Esophagus (tissue), 2 donors: ENCODE data around the gene PYDC1. TPM values are rescaled to one million over a fixed set of nuclear protein-coding genes. Genes with fewer than 3 reads are reported as not detected.

Source experiments
- H3K27ac ChIP-seq, 2 donors: one replicate each; pipeline ENCODE4 v1.5.1; 2013; ENCODE audit warnings: low read depth in 2 of 2, mild to moderate bottlenecking in 2 of 2, inconsistent platforms in 1 of 2, low read length in 1 of 2, moderate library complexity in 1 of 2
- H3K27me3 ChIP-seq, 2 donors: one replicate each; pipeline ENCODE4 v1.6.1; 2013; ENCODE audit warnings: low read length in 2 of 2, control low read depth in 1 of 2, mild to moderate bottlenecking in 1 of 2; ENCODE audit not compliant: insufficient read depth in 2 of 2, control insufficient read depth in 1 of 2
- H3K36me3 ChIP-seq, 2 donors: one replicate each; pipeline ENCODE4 v1.6.1; 2013; ENCODE audit warnings: low read length in 1 of 2; ENCODE audit not compliant: control insufficient read depth in 2 of 2, insufficient read depth in 2 of 2
- H3K4me1 ChIP-seq, 2 donors: one replicate each; pipeline ENCODE4 v1.6.1; 2013; ENCODE audit warnings: low read length in 1 of 2; ENCODE audit not compliant: control insufficient read depth in 2 of 2, insufficient read depth in 2 of 2
- H3K4me3 ChIP-seq, 2 donors: one replicate each; pipeline ENCODE4 v1.5.1; 2013; ENCODE audit warnings: low read length in 2 of 2, mild to moderate bottlenecking in 2 of 2, low read depth in 1 of 2, moderate library complexity in 1 of 2
- H3K9me3 ChIP-seq, 2 donors: one replicate each; pipeline ENCODE4 v1.6.1; 2013; ENCODE audit warnings: mild to moderate bottlenecking in 2 of 2, low read depth in 1 of 2, low read length in 1 of 2, moderate library complexity in 1 of 2; ENCODE audit not compliant: control insufficient read depth in 2 of 2, insufficient read depth in 1 of 2
- whole genome bisulfite sequencing, 2 donors: extraction: QIAGEN DNeasy Blood & Tissue Kit; methylation state at CpG; one replicate each; pipeline ENCODE4 v1.1.7; 2013; 5-methylcytosine and 5-hydroxymethylcytosine counted together
- polyA plus RNA-seq, 2 donors: library from polyadenylated mRNA; stranded (reverse); fragments of 200-250 nt; gene quantifications; one replicate each; pipeline ENCODE4 v1.2.3, GENCODE V29; 2013
- donor health status: healthy with polysubstance abuse.
- donor health status: Bipolar disorder and iron deficiency.

PYDC1 gene
- not detected for polyA plus RNA-seq

- H3K4me3 ChIP-seq = peak within 1 kb of the TSS; percentile 10 to 25
- WGBS, 2 donors = 4% methylated on average over 47 to 52 of the region's 52 CpGs
- H3K27ac ChIP-seq = no peak within 1 kb of the TSS
- H3K27me3 ChIP-seq = peaks cover 0 to 21% of the 10 kb centered on the region in 2 donors
- H3K4me1 ChIP-seq = peaks cover 8 to 28% of the 10 kb centered on the region in 2 donors
- no peaks in the 10 kb centered on the region for H3K36me3 ChIP-seq
- H3K9me3 ChIP-seq = no peaks in the 10 kb centered on the region
Measured at GRCh38 chr16:31216422-31217135, at the start of gene PYDC1. PYDC1 (minus strand) TSS chr16:31217135; CDS start chr16:31217028, 107 bp downstream.

GRCh38 chr16:31265329-31266245 is 48.7 kb upstream of the PYDC1 start:
- no peaks in the 10 kb centered on the region for H3K9me3 ChIP-seq
- no peak overlapping the region for H3K27ac ChIP-seq
- 42 to 43% methylated on average over 20 of the region's 20 CpGs for WGBS, 2 donors
- no peaks in the 10 kb centered on the region for H3K36me3 ChIP-seq
- peaks cover 0 to 5% of the 10 kb centered on the region in 2 donors for H3K4me1 ChIP-seq
- no peaks in the 10 kb centered on the region for H3K27me3 ChIP-seq
- H3K4me3 ChIP-seq = no peak overlapping the region

GRCh38 chr16:31262084-31262483 is 45.1 kb upstream of the PYDC1 start:
- Histone ChIP-seq H3K27ac (no peak overlapping the region), H3K36me3 (no peaks in the 10 kb centered on the region), H3K4me1 (peaks cover 0 to 5% of the 10 kb centered on the region in 2 donors), H3K4me3 (no peak overlapping the region), H3K9me3 (no peaks in the 10 kb centered on the region), H3K27me3 (no peaks in the 10 kb centered on the region)
- 83 to 86% methylated on average over 3 of the region's 3 CpGs for WGBS, 2 donors

- WGBS, 2 donors = 53 to 55% methylated on average over 14 of the region's 14 CpGs
- Histone ChIP-seq H3K4me1 (no peaks in the 10 kb centered on the region), H3K27ac (no peak overlapping the region), H3K27me3 (no peaks in the 10 kb centered on the region), H3K36me3 (no peaks in the 10 kb centered on the region), H3K9me3 (no peaks in the 10 kb centered on the region), H3K4me3 (no peak overlapping the region)
Measured at GRCh38 chr16:31260136-31260931, 43.4 kb upstream of the PYDC1 start.

GRCh38 chr16:31258366-31258765 is 41.4 kb upstream of the PYDC1 start:
- no peaks in the 10 kb centered on the region for H3K9me3 ChIP-seq
- H3K4me1 ChIP-seq = no peaks in the 10 kb centered on the region
- no peak overlapping the region for H3K4me3 ChIP-seq
- no peaks in the 10 kb centered on the region for H3K36me3 ChIP-seq
- 87 to 88% methylated on average over 4 of the region's 4 CpGs for WGBS, 2 donors
- H3K27ac ChIP-seq = no peak overlapping the region
- H3K27me3 ChIP-seq = no peaks in the 10 kb centered on the region

- WGBS, 2 donors = 81 to 84% methylated on average over 8 of the region's 8 CpGs
- H3K27ac ChIP-seq = no peak overlapping the region
- H3K27me3 ChIP-seq = no peaks in the 10 kb centered on the region
- no peaks in the 10 kb centered on the region for H3K9me3 ChIP-seq
- H3K4me3 ChIP-seq = no peak overlapping the region
- H3K4me1 ChIP-seq = peaks cover 0 to 4% of the 10 kb centered on the region in 2 donors
- no peaks in the 10 kb centered on the region for H3K36me3 ChIP-seq
Measured at GRCh38 chr16:31256466-31256865, 39.5 kb upstream of the PYDC1 start.

- Histone ChIP-seq H3K9me3 (no peaks in the 10 kb centered on the region), H3K36me3 (no peaks in the 10 kb centered on the region), H3K4me3 (no peak overlapping the region), H3K4me1 (peaks cover 0 to 4% of the 10 kb centered on the region in 2 donors), H3K27ac (no peak overlapping the region), H3K27me3 (no peaks in the 10 kb centered on the region)
- 35 to 50% methylated on average over 5 of the region's 5 CpGs for WGBS, 2 donors
Measured at GRCh38 chr16:31253642-31254045, 36.7 kb upstream of the PYDC1 start.

- H3K4me1 ChIP-seq = peaks cover 0 to 7% of the 10 kb centered on the region in 2 donors
- no peak overlapping the region for H3K27ac ChIP-seq
- H3K9me3 ChIP-seq = no peaks in the 10 kb centered on the region
- H3K27me3 ChIP-seq = no peaks in the 10 kb centered on the region
- H3K4me3 ChIP-seq = no peak overlapping the region
- no peaks in the 10 kb centered on the region for H3K36me3 ChIP-seq
- 96 to 99% methylated on average over 5 of the region's 5 CpGs for WGBS, 2 donors
Measured at GRCh38 chr16:31251435-31251834, 34.5 kb upstream of the PYDC1 start.

GRCh38 chr16:31250782-31251384 is 33.9 kb upstream of the PYDC1 start:
- Histone ChIP-seq H3K36me3 (no peaks in the 10 kb centered on the region), H3K27me3 (no peaks in the 10 kb centered on the region), H3K4me3 (no peak overlapping the region), H3K27ac (no peak overlapping the region), H3K4me1 (peaks cover 0 to 7% of the 10 kb centered on the region in 2 donors), H3K9me3 (no peaks in the 10 kb centered on the region)
- WGBS, 2 donors = 87 to 92% methylated on average over 7 of the region's 7 CpGs
